Smooth muscle cell (in vitro differentiated cells): ENCODE results near the gene N4BP2. TPM values are rescaled to one million over a fixed set of nuclear protein-coding genes. Genes with fewer than 3 reads are reported as not detected.
A peak's percentile ranks its signal among the peaks of the same experiment; 100 is the strongest.

ENCODE experiments used
- DNase-seq: peaks from one replicate; lab custom pipeline; 2025; ENCODE audit not compliant: unreplicated experiment; lab: John Stamatoyannopoulos, UW
- H2AFZ ChIP-seq: fragments of 200-600 bp; sonication (generic); 2 replicates; pipeline ENCODE4 v1.6.0; 2016; ENCODE audit warnings: antibody characterized with exemption, low read depth, mild to moderate bottlenecking
- H3F3A ChIP-seq: fragments of 200-600 bp; sonication (generic); 2 replicates; pipeline ENCODE4 v1.6.0; 2017; ENCODE audit warnings: antibody characterized with exemption, low read depth
- H3K27ac ChIP-seq: fragments of 200-600 bp; sonication (generic); 2 replicates; pipeline ENCODE4 v1.5.1; 2016; ENCODE audit warnings: low read depth, mild to moderate bottlenecking
- H3K27me3 ChIP-seq: fragments of 200-600 bp; sonication (generic); 2 replicates; pipeline ENCODE4 v1.6.1; 2016; ENCODE audit warnings: low read depth, mild to moderate bottlenecking
- H3K36me3 ChIP-seq: fragments of 200-600 bp; sonication (generic); 2 replicates; pipeline ENCODE4 v1.5.1; 2016; ENCODE audit warnings: low read depth
- H3K4me1 ChIP-seq: fragments of 200-600 bp; sonication (generic); 2 replicates; pipeline ENCODE4 v1.5.1; 2016; ENCODE audit warnings: low read depth
- H3K4me2 ChIP-seq: fragments of 200-600 bp; sonication (generic); 2 replicates; pipeline ENCODE4 v1.6.0; 2016; ENCODE audit warnings: mild to moderate bottlenecking
- H3K4me3 ChIP-seq: fragments of 200-600 bp; sonication (generic); 2 replicates; pipeline ENCODE4 v1.5.1; 2016; ENCODE audit warnings: mild to moderate bottlenecking
- H3K79me2 ChIP-seq: fragments of 200-600 bp; sonication (generic); 2 replicates; pipeline ENCODE4 v1.6.0; 2016; ENCODE audit warnings: low read depth, mild to moderate bottlenecking
- H3K9ac ChIP-seq: fragments of 200-600 bp; sonication (generic); 2 replicates; pipeline ENCODE4 v1.6.0; 2016; ENCODE audit warnings: low read depth
- H3K9me3 ChIP-seq: fragments of 200-600 bp; sonication (generic); replicated peaks from 2 replicates; pipeline ENCODE4 v1.5.1; 2016; ENCODE audit warnings: low read depth
- H4K20me1 ChIP-seq: fragments of 200-600 bp; sonication (generic); 2 replicates; pipeline ENCODE4 v1.6.0; 2016; ENCODE audit warnings: low read depth
- WGBS: methylation state at CpG from one replicate; pipeline ENCODE4 v1.1.7; 2016; ENCODE audit warnings: low lambda C conversion rate; 5-methylcytosine and 5-hydroxymethylcytosine counted together
- polyA plus RNA-seq: library from polyadenylated mRNA; unstranded; fragments of >200 nt; fragmentation: Nextera tagmentation; extraction: Ambion mirVana; gene quantifications from 2 replicates; pipeline ENCODE4 v1.2.1, GENCODE V29; 2016
- total RNA-seq: library from RNA; depleted of rRNA; stranded (reverse); fragments of >200 nt; gene quantifications from 2 replicates; pipeline ENCODE4 v1.2.3, GENCODE V29; 2014
- TF ChIP-seq, protein P1 (sequence below): fragments of 200-600 bp; sonication (generic); IDR thresholded peaks from 2 replicates; pipeline ENCODE4 v1.5.1; 2017; ENCODE audit warnings: borderline replicate concordance, mild to moderate bottlenecking, antibody characterized with exemption; ENCODE audit not compliant: insufficient read depth, poor library complexity, severe bottlenecking

The N4BP2 gene
- total and polyA plus RNA-seq, 2 experiments from 2014 or later: 9.0 to 40.0 TPM

DNA sequence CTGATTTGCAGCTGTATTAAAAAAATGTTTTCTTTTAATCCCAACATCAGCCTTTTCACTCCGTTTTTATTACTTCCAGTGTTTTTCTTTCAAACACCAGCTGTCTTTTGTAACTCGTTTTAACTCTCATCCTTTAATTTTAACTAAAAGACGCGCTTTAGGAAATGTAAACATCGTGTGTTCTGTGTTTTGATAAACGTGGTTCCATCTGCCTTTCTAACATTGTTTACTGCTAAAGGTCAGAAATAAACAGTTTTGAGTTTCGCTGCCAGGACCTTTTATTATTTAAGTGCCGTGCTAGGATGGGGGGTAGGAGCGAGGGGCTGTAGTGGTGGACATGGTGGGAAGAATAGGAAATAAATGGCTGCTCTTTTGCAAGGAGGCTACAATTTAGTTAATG, 1.5 kb downstream of the N4BP2 start:
- Histone ChIP-seq H3K27me3 (no peaks in the 10 kb centered on the region), H3K36me3 (no peaks in the 10 kb centered on the region), H2AFZ (peak overlapping the region; percentile 85), H3K9ac (peak overlapping the region; percentile 77), H3F3A (no peaks in the 10 kb centered on the region), H3K27ac (peak overlapping the region; percentile 90), H3K4me3 (peak overlapping the region; percentile 69), H3K4me1 (peaks cover 20% of the 10 kb centered on the region), H3K79me2 (peaks cover 51% of the 10 kb centered on the region), H3K9me3 (no peaks in the 10 kb centered on the region), H3K4me2 (peak overlapping the region; percentile 96), H4K20me1 (peaks cover 5% of the 10 kb centered on the region)
- TF ChIP-seq, protein P1, sequence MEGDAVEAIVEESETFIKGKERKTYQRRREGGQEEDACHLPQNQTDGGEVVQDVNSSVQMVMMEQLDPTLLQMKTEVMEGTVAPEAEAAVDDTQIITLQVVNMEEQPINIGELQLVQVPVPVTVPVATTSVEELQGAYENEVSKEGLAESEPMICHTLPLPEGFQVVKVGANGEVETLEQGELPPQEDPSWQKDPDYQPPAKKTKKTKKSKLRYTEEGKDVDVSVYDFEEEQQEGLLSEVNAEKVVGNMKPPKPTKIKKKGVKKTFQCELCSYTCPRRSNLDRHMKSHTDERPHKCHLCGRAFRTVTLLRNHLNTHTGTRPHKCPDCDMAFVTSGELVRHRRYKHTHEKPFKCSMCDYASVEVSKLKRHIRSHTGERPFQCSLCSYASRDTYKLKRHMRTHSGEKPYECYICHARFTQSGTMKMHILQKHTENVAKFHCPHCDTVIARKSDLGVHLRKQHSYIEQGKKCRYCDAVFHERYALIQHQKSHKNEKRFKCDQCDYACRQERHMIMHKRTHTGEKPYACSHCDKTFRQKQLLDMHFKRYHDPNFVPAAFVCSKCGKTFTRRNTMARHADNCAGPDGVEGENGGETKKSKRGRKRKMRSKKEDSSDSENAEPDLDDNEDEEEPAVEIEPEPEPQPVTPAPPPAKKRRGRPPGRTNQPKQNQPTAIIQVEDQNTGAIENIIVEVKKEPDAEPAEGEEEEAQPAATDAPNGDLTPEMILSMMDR: no peak
- DNase-seq: no peak
- 8% methylated on average over 9 of the region's 9 CpGs for whole genome bisulfite sequencing

DNA sequence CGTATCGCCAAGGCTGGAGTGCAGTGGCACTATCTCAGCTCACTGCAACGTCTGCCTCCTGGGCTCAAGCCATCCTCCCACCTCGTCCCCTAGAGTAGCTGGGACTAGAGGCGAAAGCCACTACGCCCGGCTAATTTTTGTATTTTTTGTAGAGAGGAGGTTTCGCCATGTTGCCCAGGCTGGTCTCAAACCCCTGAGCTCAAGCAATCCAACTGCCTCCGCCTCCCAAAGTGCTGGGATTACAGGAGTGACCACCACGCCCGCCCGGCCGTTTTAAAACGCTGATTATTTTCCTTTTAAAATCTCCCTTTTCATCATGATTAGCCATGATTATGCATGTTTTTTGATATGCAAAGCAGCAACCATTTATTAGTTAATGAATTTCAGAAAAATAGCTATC, 2.2 kb downstream of the N4BP2 start:
- peaks cover 8% of the 10 kb centered on the region for H4K20me1 ChIP-seq
- H3K27me3 ChIP-seq: no peaks in the 10 kb centered on the region
- DNase-seq: no peak
- H3K4me3 ChIP-seq: peak overlapping the region; percentile 69
- no peaks in the 10 kb centered on the region for H3F3A ChIP-seq
- H3K9ac ChIP-seq: no peak overlapping the region
- H3K36me3 ChIP-seq: no peaks in the 10 kb centered on the region
- H3K4me1 ChIP-seq: peaks cover 20% of the 10 kb centered on the region
- no peak overlapping the region for H3K27ac ChIP-seq
- peaks cover 59% of the 10 kb centered on the region for H3K79me2 ChIP-seq
- no peak overlapping the region for H2AFZ ChIP-seq
- no peaks in the 10 kb centered on the region for H3K9me3 ChIP-seq
- TF ChIP-seq, protein P1: no peak
- 55% methylated on average over 14 of the region's 14 CpGs for WGBS
- H3K4me2 ChIP-seq: peak overlapping the region; percentile 96

DNA sequence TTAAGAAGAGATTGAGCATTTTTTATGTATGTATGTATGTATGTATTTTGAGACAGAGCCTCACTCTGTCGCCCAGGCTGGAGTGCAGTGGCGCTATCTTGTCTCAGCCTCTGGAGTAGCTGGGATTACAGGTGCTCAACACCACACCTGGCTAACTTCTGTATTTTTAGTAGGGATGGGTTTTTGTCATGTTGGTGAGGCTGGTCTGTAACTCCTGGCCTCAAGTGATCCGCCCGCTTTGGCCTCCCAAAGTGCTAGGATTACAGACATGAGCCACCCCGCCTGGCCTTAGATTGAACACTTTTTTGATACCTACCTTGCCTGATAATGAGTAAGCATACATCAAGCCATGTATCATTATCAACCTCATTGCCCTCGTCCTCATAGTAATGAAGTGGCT, 2.7 kb downstream of the N4BP2 start:
- no peaks in the 10 kb centered on the region for H3K27me3 ChIP-seq
- TF ChIP-seq, protein P1: no peak
- H3F3A ChIP-seq: no peaks in the 10 kb centered on the region
- no peaks in the 10 kb centered on the region for H3K9me3 ChIP-seq
- 94% methylated on average over 6 of the region's 6 CpGs for WGBS
- no peak overlapping the region for H2AFZ ChIP-seq
- peaks cover 13% of the 10 kb centered on the region for H4K20me1 ChIP-seq
- H3K36me3 ChIP-seq: no peaks in the 10 kb centered on the region
- peak overlapping the region; percentile 69 for H3K4me3 ChIP-seq
- H3K4me1 ChIP-seq: peaks cover 20% of the 10 kb centered on the region
- H3K9ac ChIP-seq: no peak overlapping the region
- DNase-seq: no peak
- peaks cover 64% of the 10 kb centered on the region for H3K79me2 ChIP-seq
- peak overlapping the region; percentile 96 for H3K4me2 ChIP-seq
- H3K27ac ChIP-seq: no peak overlapping the region

DNA sequence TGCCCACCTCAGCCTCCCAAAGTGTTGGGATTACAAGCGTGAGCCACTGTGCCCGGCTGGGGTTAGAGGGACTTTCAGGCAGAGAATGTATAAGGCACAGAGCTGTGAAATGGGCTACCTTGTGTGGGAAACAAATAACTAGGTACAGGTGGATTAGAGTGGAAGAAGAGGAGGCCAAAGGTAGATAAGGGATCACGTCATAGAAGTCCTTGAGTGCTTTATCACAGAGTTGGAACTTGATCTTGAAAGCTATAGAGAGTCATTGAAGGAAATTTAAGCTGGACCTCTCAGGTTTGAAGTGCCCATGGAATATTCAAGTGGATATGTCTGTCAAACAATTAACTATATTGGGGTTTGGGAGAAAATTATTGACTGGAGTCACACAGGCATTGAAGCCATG, 8.4 kb downstream of the N4BP2 start:
- TF ChIP-seq, protein P1: no peak
- H3K36me3 ChIP-seq: no peaks in the 10 kb centered on the region
- 99% methylated on average over 3 of the region's 3 CpGs for WGBS
- H3F3A ChIP-seq: no peaks in the 10 kb centered on the region
- no peaks in the 10 kb centered on the region for H3K4me1 ChIP-seq
- no peak overlapping the region for H3K9ac ChIP-seq
- no peaks in the 10 kb centered on the region for H3K9me3 ChIP-seq
- H2AFZ ChIP-seq: no peak overlapping the region
- H3K4me2 ChIP-seq: no peak overlapping the region
- H3K4me3 ChIP-seq: no peak overlapping the region
- H3K27ac ChIP-seq: no peak overlapping the region
- H4K20me1 ChIP-seq: peaks cover 43% of the 10 kb centered on the region
- H3K79me2 ChIP-seq: peaks cover 97% of the 10 kb centered on the region
- H3K27me3 ChIP-seq: no peaks in the 10 kb centered on the region
- no peak for DNase-seq
